GM06990 (cell line): ENCODE measurements around the gene AHSA1.

Source experiments
- DNase-seq: peaks from one replicate; pipeline ENCODE4 v3.0.0-alpha.2; 2011; ENCODE audit not compliant: insufficient read length; ENCODE audit errors: extremely low read depth
- H3K27me3 ChIP-seq: replicated peaks from 2 replicates; pipeline ENCODE4 v1.6.0; 2011; ENCODE audit warnings: low read length; ENCODE audit not compliant: control insufficient read depth, insufficient read depth
- H3K36me3 ChIP-seq: 2 replicates; pipeline ENCODE4 v1.5.1; 2011; ENCODE audit warnings: low read length; ENCODE audit not compliant: control insufficient read depth, insufficient read depth
- H3K4me3 ChIP-seq: replicated peaks from 2 replicates; pipeline ENCODE4 v1.5.1; 2011; ENCODE audit warnings: low read depth, mild to moderate bottlenecking, control low read depth, low read length
- CTCF ChIP-seq: IDR thresholded peaks from 2 replicates; pipeline ENCODE4 v1.5.1; 2011; ENCODE audit warnings: low read length, control low read depth, mild to moderate bottlenecking, inconsistent platforms; ENCODE audit not compliant: insufficient read depth, poor library complexity, severe bottlenecking

AHSA1 gene

DNA sequence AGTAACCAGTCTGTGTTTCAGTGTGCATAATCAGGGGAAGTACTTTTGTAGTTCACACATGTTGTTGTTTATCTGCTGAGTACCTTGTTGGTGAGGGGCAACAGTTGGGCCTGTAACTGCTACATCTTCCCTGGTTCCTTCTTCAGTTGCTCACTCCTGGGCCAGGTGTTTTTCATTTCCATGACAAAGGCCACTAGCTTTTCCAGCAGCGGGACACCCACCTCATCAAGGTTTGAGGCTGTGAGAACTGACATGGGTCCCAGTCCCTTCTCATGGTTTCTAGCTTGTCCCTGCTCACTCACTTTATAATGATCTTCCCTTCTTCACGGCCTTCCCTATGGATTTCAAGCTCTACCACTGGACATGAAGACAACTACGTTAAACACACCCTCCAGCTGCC is 33.0 kb upstream of the AHSA1 start:
- Histone ChIP-seq H3K36me3 (peaks cover 34% of the 10 kb centered on the region), H3K27me3 (no peaks in the 10 kb centered on the region), H3K4me3 (no peak overlapping the region)
- DNase-seq: no peak
- TF ChIP-seq CTCF: no peak

- Histone ChIP-seq H3K27me3 (no peaks in the 10 kb centered on the region), H3K36me3 (peaks cover 34% of the 10 kb centered on the region), H3K4me3 (no peak overlapping the region)
- DNase-seq: no peak
- TF ChIP-seq CTCF: no peak
These were observed 31.5 kb upstream of the AHSA1 start for GRCh38 chr14:77426396-77426795.

GRCh38 chr14:77436042-77436441 is 21.9 kb upstream of the AHSA1 start:
- no peak overlapping the region for H3K4me3 ChIP-seq
- peaks cover 8% of the 10 kb centered on the region for H3K36me3 ChIP-seq
- TF ChIP-seq CTCF: no peak
- H3K27me3 ChIP-seq: no peaks in the 10 kb centered on the region
- no peak for DNase-seq

- Histone ChIP-seq H3K27me3 (no peaks in the 10 kb centered on the region), H3K4me3 (no peak overlapping the region), H3K36me3 (peaks cover 14% of the 10 kb centered on the region)
- no peak for DNase-seq
- no peak for TF ChIP-seq CTCF
These were observed 19.3 kb upstream of the AHSA1 start for GRCh38 chr14:77438596-77438995.

GRCh38 chr14:77439861-77440260 is 18.0 kb upstream of the AHSA1 start:
- DNase-seq: no peak
- no peak for TF ChIP-seq CTCF
- Histone ChIP-seq H3K36me3 (peaks cover 15% of the 10 kb centered on the region), H3K27me3 (no peaks in the 10 kb centered on the region), H3K4me3 (no peak overlapping the region)

DNA sequence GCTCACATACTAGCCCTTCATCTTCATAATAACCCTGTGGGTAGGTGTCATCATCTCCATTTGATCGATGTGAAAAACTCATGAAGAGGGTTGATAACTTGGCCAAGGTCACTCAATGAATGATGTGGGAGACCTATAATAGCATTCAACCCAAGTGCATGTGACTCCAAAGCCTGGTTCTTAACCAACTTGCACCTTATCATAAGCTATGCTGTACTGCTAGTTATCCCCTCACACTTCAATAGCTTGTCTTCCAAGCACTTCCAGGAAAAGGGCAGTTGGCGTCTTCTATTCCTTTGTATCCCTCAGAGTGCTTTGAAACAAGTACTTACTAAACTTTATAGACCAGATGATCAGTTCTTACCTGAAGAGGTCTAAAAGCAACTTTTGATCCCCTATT is 15.7 kb upstream of the AHSA1 start:
- DNase-seq: no peak
- H3K27me3 ChIP-seq: no peaks in the 10 kb centered on the region
- peaks cover 13% of the 10 kb centered on the region for H3K36me3 ChIP-seq

More for the DNA sequence above, 15.7 kb upstream of the AHSA1 start:
- TF ChIP-seq CTCF: no peak
- H3K4me3 ChIP-seq: no peak overlapping the region
